Measurements from ENCODE around the gene PRELP. TPM values are rescaled to one million over a fixed set of nuclear protein-coding genes. Genes with fewer than 3 reads are reported as not detected.

The PRELP gene
- total and polyA plus RNA-seq, 10 of the 15 experiments (the other 5 are each of a cell fraction or from before 2014, with no cell fraction given) = 0.03 to 0.05 TPM; not detected in 8

DNA sequence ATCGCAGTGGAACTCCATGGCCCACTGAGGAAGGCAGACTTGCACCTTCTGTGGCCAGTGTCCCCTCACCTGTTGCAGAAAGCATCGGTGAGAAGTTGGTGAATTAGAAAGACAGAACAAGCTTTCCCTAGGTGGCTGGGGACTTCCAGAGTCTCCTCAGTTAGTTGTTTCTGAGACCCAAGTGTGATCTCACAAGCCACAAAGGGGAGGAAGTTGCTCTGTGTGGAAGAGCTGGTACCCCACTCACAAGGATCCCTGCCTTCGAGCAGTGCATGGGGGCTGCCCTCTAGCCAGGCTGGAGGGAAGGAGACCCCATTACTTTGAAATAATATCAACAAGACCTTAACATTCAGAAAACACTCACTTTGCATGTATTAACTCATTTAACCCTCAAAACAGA lies 2.1 kb downstream of the PRELP start (continued):
- TF ChIP-seq, protein P1, sequence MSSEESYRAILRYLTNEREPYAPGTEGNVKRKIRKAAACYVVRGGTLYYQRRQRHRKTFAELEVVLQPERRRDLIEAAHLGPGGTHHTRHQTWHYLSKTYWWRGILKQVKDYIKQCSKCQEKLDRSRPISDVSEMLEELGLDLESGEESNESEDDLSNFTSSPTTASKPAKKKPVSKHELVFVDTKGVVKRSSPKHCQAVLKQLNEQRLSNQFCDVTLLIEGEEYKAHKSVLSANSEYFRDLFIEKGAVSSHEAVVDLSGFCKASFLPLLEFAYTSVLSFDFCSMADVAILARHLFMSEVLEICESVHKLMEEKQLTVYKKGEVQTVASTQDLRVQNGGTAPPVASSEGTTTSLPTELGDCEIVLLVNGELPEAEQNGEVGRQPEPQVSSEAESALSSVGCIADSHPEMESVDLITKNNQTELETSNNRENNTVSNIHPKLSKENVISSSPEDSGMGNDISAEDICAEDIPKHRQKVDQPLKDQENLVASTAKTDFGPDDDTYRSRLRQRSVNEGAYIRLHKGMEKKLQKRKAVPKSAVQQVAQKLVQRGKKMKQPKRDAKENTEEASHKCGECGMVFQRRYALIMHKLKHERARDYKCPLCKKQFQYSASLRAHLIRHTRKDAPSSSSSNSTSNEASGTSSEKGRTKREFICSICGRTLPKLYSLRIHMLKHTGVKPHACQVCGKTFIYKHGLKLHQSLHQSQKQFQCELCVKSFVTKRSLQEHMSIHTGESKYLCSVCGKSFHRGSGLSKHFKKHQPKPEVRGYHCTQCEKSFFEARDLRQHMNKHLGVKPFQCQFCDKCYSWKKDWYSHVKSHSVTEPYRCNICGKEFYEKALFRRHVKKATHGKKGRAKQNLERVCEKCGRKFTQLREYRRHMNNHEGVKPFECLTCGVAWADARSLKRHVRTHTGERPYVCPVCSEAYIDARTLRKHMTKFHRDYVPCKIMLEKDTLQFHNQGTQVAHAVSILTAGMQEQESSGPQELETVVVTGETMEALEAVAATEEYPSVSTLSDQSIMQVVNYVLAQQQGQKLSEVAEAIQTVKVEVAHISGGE (CRISPR knock-in tag; IDR thresholded peaks at IDR 0.05) = no peak
- TF ChIP-seq, protein P2, sequence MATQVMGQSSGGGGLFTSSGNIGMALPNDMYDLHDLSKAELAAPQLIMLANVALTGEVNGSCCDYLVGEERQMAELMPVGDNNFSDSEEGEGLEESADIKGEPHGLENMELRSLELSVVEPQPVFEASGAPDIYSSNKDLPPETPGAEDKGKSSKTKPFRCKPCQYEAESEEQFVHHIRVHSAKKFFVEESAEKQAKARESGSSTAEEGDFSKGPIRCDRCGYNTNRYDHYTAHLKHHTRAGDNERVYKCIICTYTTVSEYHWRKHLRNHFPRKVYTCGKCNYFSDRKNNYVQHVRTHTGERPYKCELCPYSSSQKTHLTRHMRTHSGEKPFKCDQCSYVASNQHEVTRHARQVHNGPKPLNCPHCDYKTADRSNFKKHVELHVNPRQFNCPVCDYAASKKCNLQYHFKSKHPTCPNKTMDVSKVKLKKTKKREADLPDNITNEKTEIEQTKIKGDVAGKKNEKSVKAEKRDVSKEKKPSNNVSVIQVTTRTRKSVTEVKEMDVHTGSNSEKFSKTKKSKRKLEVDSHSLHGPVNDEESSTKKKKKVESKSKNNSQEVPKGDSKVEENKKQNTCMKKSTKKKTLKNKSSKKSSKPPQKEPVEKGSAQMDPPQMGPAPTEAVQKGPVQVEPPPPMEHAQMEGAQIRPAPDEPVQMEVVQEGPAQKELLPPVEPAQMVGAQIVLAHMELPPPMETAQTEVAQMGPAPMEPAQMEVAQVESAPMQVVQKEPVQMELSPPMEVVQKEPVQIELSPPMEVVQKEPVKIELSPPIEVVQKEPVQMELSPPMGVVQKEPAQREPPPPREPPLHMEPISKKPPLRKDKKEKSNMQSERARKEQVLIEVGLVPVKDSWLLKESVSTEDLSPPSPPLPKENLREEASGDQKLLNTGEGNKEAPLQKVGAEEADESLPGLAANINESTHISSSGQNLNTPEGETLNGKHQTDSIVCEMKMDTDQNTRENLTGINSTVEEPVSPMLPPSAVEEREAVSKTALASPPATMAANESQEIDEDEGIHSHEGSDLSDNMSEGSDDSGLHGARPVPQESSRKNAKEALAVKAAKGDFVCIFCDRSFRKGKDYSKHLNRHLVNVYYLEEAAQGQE (IDR thresholded peaks at IDR 0.05; ENCODE audit: low read depth, low read length) = no peak
- TF ChIP-seq, protein P3, sequence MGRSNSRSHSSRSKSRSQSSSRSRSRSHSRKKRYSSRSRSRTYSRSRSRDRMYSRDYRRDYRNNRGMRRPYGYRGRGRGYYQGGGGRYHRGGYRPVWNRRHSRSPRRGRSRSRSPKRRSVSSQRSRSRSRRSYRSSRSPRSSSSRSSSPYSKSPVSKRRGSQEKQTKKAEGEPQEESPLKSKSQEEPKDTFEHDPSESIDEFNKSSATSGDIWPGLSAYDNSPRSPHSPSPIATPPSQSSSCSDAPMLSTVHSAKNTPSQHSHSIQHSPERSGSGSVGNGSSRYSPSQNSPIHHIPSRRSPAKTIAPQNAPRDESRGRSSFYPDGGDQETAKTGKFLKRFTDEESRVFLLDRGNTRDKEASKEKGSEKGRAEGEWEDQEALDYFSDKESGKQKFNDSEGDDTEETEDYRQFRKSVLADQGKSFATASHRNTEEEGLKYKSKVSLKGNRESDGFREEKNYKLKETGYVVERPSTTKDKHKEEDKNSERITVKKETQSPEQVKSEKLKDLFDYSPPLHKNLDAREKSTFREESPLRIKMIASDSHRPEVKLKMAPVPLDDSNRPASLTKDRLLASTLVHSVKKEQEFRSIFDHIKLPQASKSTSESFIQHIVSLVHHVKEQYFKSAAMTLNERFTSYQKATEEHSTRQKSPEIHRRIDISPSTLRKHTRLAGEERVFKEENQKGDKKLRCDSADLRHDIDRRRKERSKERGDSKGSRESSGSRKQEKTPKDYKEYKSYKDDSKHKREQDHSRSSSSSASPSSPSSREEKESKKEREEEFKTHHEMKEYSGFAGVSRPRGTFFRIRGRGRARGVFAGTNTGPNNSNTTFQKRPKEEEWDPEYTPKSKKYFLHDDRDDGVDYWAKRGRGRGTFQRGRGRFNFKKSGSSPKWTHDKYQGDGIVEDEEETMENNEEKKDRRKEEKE (IDR thresholded peaks at IDR 0.05) = no peak
- TF ChIP-seq EP300 (IDR thresholded peaks at IDR 0.05; ENCODE audit: borderline replicate concordance in 1 of 2, control insufficient read depth in 1 of 2, low read depth in 2 of 2, low read length in 2 of 2) (0 out of 4 replicates have a peak, but pooled peaks of 1 of the 2 experiments have one; percentile 27), SUPT20H (IDR thresholded peaks at IDR 0.05; ENCODE audit: borderline replicate concordance, control insufficient read depth, low read depth, low read length) (no peak), CBFB (IDR thresholded peaks at IDR 0.05; ENCODE audit: low read depth) (no peak), HDGF (IDR thresholded peaks at IDR 0.05) (no peak), MTA2 (IDR thresholded peaks at IDR 0.05; ENCODE audit: low read depth) (peak; percentile 40; the same call in 1 of the 2 replicates)
- TF ChIP-seq, protein P4, sequence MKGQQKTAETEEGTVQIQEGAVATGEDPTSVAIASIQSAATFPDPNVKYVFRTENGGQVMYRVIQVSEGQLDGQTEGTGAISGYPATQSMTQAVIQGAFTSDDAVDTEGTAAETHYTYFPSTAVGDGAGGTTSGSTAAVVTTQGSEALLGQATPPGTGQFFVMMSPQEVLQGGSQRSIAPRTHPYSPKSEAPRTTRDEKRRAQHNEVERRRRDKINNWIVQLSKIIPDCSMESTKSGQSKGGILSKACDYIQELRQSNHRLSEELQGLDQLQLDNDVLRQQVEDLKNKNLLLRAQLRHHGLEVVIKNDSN (IDR thresholded peaks at IDR 0.05; ENCODE audit: borderline replicate concordance, extremely low read length, insufficient read depth, low read depth, low read length) = no peak
- TF ChIP-seq, protein P5, sequence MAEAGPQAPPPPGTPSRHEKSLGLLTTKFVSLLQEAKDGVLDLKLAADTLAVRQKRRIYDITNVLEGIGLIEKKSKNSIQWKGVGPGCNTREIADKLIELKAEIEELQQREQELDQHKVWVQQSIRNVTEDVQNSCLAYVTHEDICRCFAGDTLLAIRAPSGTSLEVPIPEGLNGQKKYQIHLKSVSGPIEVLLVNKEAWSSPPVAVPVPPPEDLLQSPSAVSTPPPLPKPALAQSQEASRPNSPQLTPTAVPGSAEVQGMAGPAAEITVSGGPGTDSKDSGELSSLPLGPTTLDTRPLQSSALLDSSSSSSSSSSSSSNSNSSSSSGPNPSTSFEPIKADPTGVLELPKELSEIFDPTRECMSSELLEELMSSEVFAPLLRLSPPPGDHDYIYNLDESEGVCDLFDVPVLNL (IDR thresholded peaks at IDR 0.05; ENCODE audit: low read depth, low read length) = no peak
- TF ChIP-seq, protein P6, sequence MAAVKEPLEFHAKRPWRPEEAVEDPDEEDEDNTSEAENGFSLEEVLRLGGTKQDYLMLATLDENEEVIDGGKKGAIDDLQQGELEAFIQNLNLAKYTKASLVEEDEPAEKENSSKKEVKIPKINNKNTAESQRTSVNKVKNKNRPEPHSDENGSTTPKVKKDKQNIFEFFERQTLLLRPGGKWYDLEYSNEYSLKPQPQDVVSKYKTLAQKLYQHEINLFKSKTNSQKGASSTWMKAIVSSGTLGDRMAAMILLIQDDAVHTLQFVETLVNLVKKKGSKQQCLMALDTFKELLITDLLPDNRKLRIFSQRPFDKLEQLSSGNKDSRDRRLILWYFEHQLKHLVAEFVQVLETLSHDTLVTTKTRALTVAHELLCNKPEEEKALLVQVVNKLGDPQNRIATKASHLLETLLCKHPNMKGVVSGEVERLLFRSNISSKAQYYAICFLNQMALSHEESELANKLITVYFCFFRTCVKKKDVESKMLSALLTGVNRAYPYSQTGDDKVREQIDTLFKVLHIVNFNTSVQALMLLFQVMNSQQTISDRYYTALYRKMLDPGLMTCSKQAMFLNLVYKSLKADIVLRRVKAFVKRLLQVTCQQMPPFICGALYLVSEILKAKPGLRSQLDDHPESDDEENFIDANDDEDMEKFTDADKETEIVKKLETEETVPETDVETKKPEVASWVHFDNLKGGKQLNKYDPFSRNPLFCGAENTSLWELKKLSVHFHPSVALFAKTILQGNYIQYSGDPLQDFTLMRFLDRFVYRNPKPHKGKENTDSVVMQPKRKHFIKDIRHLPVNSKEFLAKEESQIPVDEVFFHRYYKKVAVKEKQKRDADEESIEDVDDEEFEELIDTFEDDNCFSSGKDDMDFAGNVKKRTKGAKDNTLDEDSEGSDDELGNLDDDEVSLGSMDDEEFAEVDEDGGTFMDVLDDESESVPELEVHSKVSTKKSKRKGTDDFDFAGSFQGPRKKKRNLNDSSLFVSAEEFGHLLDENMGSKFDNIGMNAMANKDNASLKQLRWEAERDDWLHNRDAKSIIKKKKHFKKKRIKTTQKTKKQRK (IDR thresholded peaks at IDR 0.05; ENCODE audit: low read depth, low read length) = no peak

Data from GM12878 (cell line).